ENCODE results near the gene CSRP1.

- TF ChIP-seq CTCF (IDR thresholded peaks at IDR 0.05; ENCODE audit: insufficient read depth, low read length, poor library complexity, severe bottlenecking) (no peak), EZH2phosphoT487 (conservative IDR thresholded peaks at IDR 0.05; ENCODE audit: low read length) (no peak)
Measured at GRCh38 chr1:201444792-201445191, 62.1 kb downstream of the CSRP1 start.
